ENCODE results near the gene TAS2R31. TPM values are rescaled to one million over a fixed set of nuclear protein-coding genes. Genes with fewer than 3 reads are reported as not detected.
A peak's percentile ranks its signal among the peaks of the same experiment; 100 is the strongest.

The TAS2R31 gene
- total and polyA plus RNA-seq, 2 of the 13 experiments (the other 11 are each of a cell fraction or from before 2014, with no cell fraction given): 0.96 to 6.5 TPM

GRCh38 chr12:11015775-11016430 is 15.3 kb downstream of the TAS2R31 start (continued):
- TF ChIP-seq MTA1 (CRISPR knock-in tag; IDR thresholded peaks at IDR 0.05; ENCODE audit: borderline replicate concordance) (no peak; the same call in 1 of the 2 replicates), PBX3 (CRISPR knock-in tag; IDR thresholded peaks at IDR 0.05; ENCODE audit: borderline replicate concordance) (no peak), ZNF235 (CRISPR knock-in tag; IDR thresholded peaks at IDR 0.05; ENCODE audit: borderline replicate concordance) (no peak), CBX2 (IDR thresholded peaks at IDR 0.05; ENCODE audit: low read depth, low read length) (no peak), CBX2 (CRISPR knock-in tag; IDR thresholded peaks at IDR 0.05; ENCODE audit: low read depth) (no peak), POLR2A (IDR thresholded peaks at IDR 0.05; ENCODE audit: insufficient read depth in 1 of 2, low read depth in 2 of 2, low read length in 2 of 2) (no peak), KIAA2018 (CRISPR knock-in tag; IDR thresholded peaks at IDR 0.05; ENCODE audit: borderline replicate concordance) (no peak), TFE3 (CRISPR knock-in tag; IDR thresholded peaks at IDR 0.05) (peak; percentile 64; the same call in 1 of the 2 replicates), STAT5B (CRISPR knock-in tag; IDR thresholded peaks at IDR 0.05) (no peak), SCMH1 (CRISPR knock-in tag; IDR thresholded peaks at IDR 0.05; ENCODE audit: borderline replicate concordance) (no peak), ZNF280B (CRISPR knock-in tag; IDR thresholded peaks at IDR 0.05; ENCODE audit: borderline replicate concordance) (no peak), NFE2 (CRISPR knock-in tag; IDR thresholded peaks at IDR 0.05) (no peak), EP300 (IDR thresholded peaks at IDR 0.05; ENCODE audit: low read depth in 2 of 2, low read length in 2 of 2) (peak in 1 of 2 experiments; percentile 87; a peak in 2 of 4 replicates), EP300 (CRISPR knock-in tag; IDR thresholded peaks at IDR 0.05; ENCODE audit: borderline replicate concordance) (peak; percentile 68), ZNF329 (CRISPR knock-in tag; IDR thresholded peaks at IDR 0.05; ENCODE audit: low read depth) (no peak), KLF16 (CRISPR knock-in tag; IDR thresholded peaks at IDR 0.05) (no peak; a peak in 1 of 4 replicates), ZBTB21 (CRISPR knock-in tag; IDR thresholded peaks at IDR 0.05) (no peak)
